Naive B cell (primary cell): ENCODE data around the gene SMYD3. TPM values are rescaled to one million over a fixed set of nuclear protein-coding genes. Genes with fewer than 3 reads are reported as not detected.
"Not testable (repeated sequence)": the region's sequence is repeated elsewhere in the genome, so short reads cannot be mapped to it uniquely, and the experiment has no call there.

ENCODE experiments used
- ATAC-seq, 2 donors: fragments of 150-1000 bp; cut with Tn5 transposase; 2 replicates each; pipeline ENCODE4 v1.10.0; 2021; ENCODE audit warnings: low read depth in 2 of 2, mild to moderate bottlenecking in 2 of 2, moderate library complexity in 2 of 2
- DNase-seq: peaks from one replicate; pipeline ENCODE4 v3.0.0; 2022
- H3K27ac Mint-ChIP-seq, 6 donors: one replicate each; pipeline ENCODE4 v1.8.0; 2020 to 2022; ENCODE audit warnings: mild to moderate bottlenecking in 6 of 6, mixed read lengths in 6 of 6, moderate library complexity in 5 of 6, inconsistent platforms in 2 of 6
- H3K27me3 Mint-ChIP-seq, 3 donors: one replicate each; pipeline ENCODE4 v1.8.0; 2021 to 2022; ENCODE audit warnings: mixed read lengths in 3 of 3, mild to moderate bottlenecking in 1 of 3
- H3K36me3 Mint-ChIP-seq, 2 donors: one replicate each; pipeline ENCODE4 v1.8.0; 2020 to 2022; ENCODE audit warnings: mixed read lengths in 2 of 2, inconsistent platforms in 1 of 2, mild to moderate bottlenecking in 1 of 2
- H3K4me1 Mint-ChIP-seq, 3 donors: one replicate each; pipeline ENCODE4 v1.8.0; 2020 to 2022; ENCODE audit warnings: mixed read lengths in 3 of 3, inconsistent platforms in 1 of 3, mild to moderate bottlenecking in 1 of 3, moderate library complexity in 1 of 3
- H3K4me3 Mint-ChIP-seq, 8 donors: one replicate each; pipeline ENCODE4 v1.8.0; 2020 to 2022; ENCODE audit warnings: mild to moderate bottlenecking in 8 of 8, mixed read lengths in 8 of 8, moderate library complexity in 8 of 8, inconsistent platforms in 2 of 8
- H3K9me3 Mint-ChIP-seq, 7 donors: one replicate each; pipeline ENCODE4 v1.8.0; 2020 to 2022; ENCODE audit warnings: mixed read lengths in 7 of 7, mild to moderate bottlenecking in 5 of 7, inconsistent platforms in 2 of 7, moderate library complexity in 1 of 7
- polyA plus RNA-seq, 6 donors: library from polyadenylated mRNA; unstranded; fragments of 300-500 nt; fragmentation: Illumina TruSeq; gene quantifications; one replicate each; pipeline ENCODE4 v1.2.3, GENCODE V29; 2021; ENCODE audit warnings: low read depth in 6 of 6

The SMYD3 gene
- polyA plus RNA-seq, 6 donors from 2014 or later, result 15.8 to 27.3 (median 19.5) TPM

DNA sequence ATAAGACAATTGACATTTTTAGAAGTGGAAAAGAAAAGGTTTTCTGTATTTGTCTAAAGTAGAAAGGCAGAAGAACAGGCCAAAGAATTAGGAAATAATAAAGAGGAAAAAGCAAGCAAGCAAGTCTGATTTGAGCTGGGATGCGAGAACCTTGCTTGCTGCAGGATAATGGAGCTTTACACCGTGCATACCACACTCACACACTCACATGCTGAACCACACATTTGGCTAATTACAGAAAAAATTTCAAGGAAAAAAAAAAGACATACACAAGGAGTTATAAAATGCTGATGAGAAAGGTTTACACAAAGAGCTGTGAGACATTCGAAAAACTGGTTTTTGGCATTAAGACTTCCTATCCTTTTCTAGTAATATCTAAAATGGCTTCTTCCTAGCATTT, 758.4 kb downstream of the SMYD3 start:
- H3K27ac Mint-ChIP-seq, result peak overlapping the region in 1 of 6 donors; percentile 12
- DNase-seq (no peak), ATAC-seq (no peak)
- no peaks in the 10 kb centered on the region for H3K4me1 Mint-ChIP-seq
- no peak overlapping the region for H3K4me3 Mint-ChIP-seq
- H3K27me3 Mint-ChIP-seq, result no peaks in the 10 kb centered on the region
- peaks cover 4 to 16% (median 12%) of the 10 kb centered on the region in 7 donors for H3K9me3 Mint-ChIP-seq
- H3K36me3 Mint-ChIP-seq, result peaks cover 9 to 15% of the 10 kb centered on the region in 2 donors

DNA sequence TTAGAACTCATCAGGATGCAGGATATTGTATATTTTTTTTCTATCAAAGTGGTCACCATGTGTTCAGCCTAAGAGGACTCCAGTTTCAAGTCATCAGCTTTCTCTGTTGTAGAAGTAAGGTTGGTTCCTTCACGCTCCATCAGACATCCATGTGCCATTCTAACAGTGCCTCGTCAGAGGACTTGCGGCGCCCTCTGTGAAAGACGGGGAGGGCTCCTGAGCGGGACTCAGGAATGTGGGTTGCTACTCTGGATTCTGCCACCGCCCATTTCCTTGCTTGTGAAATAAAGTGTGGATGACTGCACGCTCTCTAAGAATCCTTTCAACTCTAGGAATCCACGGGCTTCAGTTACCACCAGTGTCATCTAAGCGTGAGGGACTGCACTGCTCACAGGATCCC, 758.8 kb downstream of the SMYD3 start:
- DNase-seq (no peak), ATAC-seq (no peak)
- H3K36me3 Mint-ChIP-seq, result peaks cover 9 to 15% of the 10 kb centered on the region in 2 donors
- H3K27me3 Mint-ChIP-seq, result no peaks in the 10 kb centered on the region
- peaks cover 4 to 16% (median 12%) of the 10 kb centered on the region in 7 donors for H3K9me3 Mint-ChIP-seq
- no peak overlapping the region for H3K4me3 Mint-ChIP-seq
- H3K27ac Mint-ChIP-seq, result peak overlapping the region in 1 of 6 donors; percentile 12
- no peaks in the 10 kb centered on the region for H3K4me1 Mint-ChIP-seq

DNA sequence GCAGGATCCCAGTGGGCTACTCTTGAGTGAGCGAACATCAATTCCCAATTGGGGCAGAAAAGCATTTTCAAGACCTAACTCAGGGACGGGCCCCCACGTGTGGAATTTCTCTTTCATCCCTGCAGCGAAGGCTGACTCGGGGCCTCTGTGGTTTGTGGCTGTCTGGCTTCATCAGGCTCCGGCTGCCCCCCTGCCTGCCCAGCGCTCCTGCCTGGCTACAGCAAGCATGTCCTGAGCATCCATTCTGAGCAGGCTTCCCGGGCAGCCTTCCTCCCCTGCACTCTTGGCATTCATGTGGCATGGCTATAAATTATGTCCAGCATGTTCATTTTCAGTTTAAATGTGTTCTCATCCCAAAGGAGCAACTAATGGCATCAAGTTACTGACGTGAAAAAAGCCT, 764.2 kb downstream of the SMYD3 start:
- Mint-ChIP-seq H3K27me3 (no peaks in the 10 kb centered on the region), H3K4me3 (no peak overlapping the region), H3K4me1 (no peaks in the 10 kb centered on the region), H3K36me3 (peaks cover 9 to 20% of the 10 kb centered on the region in 2 donors), H3K27ac (no peak overlapping the region), H3K9me3 (peaks cover 4 to 25% (median 12%) of the 10 kb centered on the region in 7 donors)
- ATAC-seq (no peak), DNase-seq (no peak)

DNA sequence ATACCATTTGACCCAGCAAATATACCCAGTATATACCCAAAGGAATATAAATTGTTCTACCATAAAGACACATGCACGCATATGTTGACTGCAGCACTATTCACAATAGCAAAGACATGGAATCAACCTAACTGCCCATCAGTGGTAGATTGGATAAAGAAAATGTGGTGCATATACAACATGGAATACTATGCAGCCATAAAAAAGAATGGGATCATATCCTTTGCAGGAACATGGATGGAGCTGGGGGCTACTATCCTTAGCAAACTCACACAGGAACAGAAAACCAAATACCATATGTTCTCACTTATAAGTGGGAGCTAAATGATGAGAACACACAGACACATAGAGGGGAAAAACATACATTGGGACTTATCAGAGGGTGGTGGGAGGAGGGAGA, 766.7 kb downstream of the SMYD3 start:
- Mint-ChIP-seq H3K4me3 (peak overlapping the region in 1 of 8 donors; percentile 37), H3K36me3 (peaks cover under 1 to 11% of the 10 kb centered on the region in 2 donors)
- not testable (repeated sequence) for ATAC-seq, DNase-seq, H3K27me3 Mint-ChIP-seq, H3K9me3 Mint-ChIP-seq, H3K4me1 Mint-ChIP-seq, H3K27ac Mint-ChIP-seq

DNA sequence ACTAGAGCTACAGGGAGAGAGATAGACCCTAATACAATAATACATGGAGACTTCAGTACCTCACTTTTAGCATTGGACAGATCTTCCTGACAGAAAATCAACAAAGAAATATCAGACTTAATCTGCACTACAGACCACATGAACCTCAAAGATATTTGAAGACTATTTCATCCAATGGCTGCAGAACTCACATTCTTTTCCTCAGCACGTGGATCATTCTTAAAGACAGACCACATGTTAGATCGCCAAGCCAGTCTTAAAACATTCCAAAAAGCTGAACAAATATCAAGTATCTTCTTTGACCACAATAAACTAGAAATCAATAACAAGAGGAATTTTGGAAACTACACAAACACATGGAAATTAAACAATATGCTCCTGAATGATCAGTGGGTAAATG, 776.3 kb downstream of the SMYD3 start:
- Mint-ChIP-seq H3K4me3 (no peak overlapping the region), H3K9me3 (peaks cover 30 to 75% (median 53%) of the 10 kb centered on the region in 7 donors), H3K27me3 (peaks cover 0 to 11% (median 0%) of the 10 kb centered on the region in 3 donors), H3K36me3 (peaks cover 12 to 44% of the 10 kb centered on the region in 2 donors), H3K4me1 (peaks cover 0 to 7% (median 1%) of the 10 kb centered on the region in 3 donors), H3K27ac (no peak overlapping the region)
- ATAC-seq, result no peak
- DNase-seq, result no peak

DNA sequence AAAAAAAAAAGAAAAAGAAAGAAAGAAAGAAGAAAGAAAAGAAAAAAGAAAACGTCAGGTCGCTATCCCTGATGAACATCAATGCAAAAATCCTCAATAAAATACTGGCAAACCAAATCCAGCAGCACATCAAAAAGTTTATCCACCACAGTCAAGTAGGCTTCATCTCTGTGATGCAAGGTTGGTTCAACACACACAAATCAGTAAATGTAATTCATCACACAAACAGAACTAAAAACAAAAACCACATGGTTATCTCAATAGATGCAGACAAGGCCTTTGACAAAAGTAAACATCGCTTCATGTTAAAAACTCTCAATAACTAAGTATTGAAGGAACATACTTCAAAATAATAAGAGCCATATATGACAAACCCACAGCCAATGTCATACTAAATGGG, 779.0 kb downstream of the SMYD3 start:
- not testable (repeated sequence) for H3K27ac Mint-ChIP-seq, H3K4me3 Mint-ChIP-seq, H3K4me1 Mint-ChIP-seq, DNase-seq, ATAC-seq
- peaks cover 28 to 74% (median 52%) of the 10 kb centered on the region in 7 donors for H3K9me3 Mint-ChIP-seq
- H3K36me3 Mint-ChIP-seq, result peaks cover 12 to 49% of the 10 kb centered on the region in 2 donors
- peaks cover 0 to 20% (median 5%) of the 10 kb centered on the region in 3 donors for H3K27me3 Mint-ChIP-seq

DNA sequence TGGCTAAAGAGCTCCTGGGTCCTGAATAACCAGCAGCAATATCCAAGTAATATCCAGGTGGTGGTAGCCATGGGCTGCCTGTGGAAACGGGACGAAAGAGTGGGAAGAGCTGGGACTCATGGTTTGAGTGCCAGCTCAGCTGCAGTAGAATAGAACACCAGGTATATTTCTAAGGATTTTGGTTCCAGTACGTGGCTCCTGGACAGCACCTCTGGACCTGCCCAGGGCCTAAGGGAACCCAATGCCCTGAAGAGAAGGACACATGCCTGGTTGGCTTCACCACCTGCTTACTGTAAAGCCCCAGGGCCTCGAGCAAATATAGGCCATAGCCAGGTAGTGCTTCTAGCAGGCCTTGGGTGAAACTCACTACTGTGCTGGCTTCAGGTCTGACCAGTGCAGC, 785.6 kb downstream of the SMYD3 start:
- ATAC-seq, result no peak
- peaks cover 5 to 13% (median 7%) of the 10 kb centered on the region in 3 donors for H3K27me3 Mint-ChIP-seq
- H3K4me1 Mint-ChIP-seq, result peaks cover 0 to 4% (median 4%) of the 10 kb centered on the region in 3 donors
- H3K4me3 Mint-ChIP-seq, result no peak overlapping the region
- peaks cover 6 to 15% (median 7%) of the 10 kb centered on the region in 7 donors for H3K9me3 Mint-ChIP-seq
- H3K27ac Mint-ChIP-seq, result no peak overlapping the region
- H3K36me3 Mint-ChIP-seq, result peaks cover 3 to 10% of the 10 kb centered on the region in 2 donors
- no peak for DNase-seq

DNA sequence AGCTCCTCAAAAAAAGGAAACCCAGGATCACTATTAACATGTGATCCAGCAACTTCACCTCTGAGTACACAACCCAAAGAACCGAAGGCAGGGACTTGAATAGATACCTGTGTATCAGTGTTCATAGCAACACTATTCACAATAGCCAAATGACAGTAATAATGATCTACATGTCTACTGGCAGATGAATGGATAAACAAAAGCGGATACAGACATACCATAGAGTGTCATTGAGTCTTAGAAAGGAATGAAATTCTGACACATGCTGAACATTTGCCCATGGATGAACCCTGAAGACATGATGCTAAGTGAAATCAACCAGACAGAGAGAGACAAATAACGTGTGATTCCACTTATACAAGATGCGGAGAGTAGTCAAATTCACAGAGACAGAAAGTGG, 788.1 kb downstream of the SMYD3 start:
- DNase-seq, result no peak
- no peak for ATAC-seq
- Mint-ChIP-seq H3K4me3 (no peak overlapping the region), H3K36me3 (no peaks in the 10 kb centered on the region), H3K9me3 (peaks cover 0 to 4% (median 0%) of the 10 kb centered on the region in 7 donors), H3K27me3 (peaks cover 0 to 7% (median 5%) of the 10 kb centered on the region in 3 donors), H3K4me1 (peaks cover 0 to 6% (median 0%) of the 10 kb centered on the region in 3 donors), H3K27ac (no peak overlapping the region)

DNA sequence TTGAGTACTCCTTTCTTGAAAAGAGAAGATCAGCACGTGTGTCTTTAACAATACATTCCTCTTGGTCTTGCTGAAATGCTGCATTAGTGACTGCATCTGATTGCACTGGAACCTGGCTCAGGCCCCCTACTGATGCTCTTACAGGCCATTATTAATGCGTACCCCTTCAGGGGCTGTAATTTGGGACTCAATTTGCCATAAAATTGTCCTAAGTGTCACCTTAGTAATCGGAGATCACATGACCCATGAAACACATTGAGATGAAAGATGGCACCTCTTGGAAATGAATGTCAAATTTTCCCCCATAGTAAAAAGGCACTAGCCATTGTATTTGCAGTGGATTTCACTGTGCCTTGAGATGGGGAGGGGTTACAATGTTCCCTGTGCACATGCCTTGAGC, 789.0 kb downstream of the SMYD3 start:
- Mint-ChIP-seq H3K4me1 (peaks cover 0 to 6% (median 0%) of the 10 kb centered on the region in 3 donors), H3K4me3 (no peak overlapping the region), H3K36me3 (no peaks in the 10 kb centered on the region), H3K9me3 (peaks cover 0 to 2% (median 0%) of the 10 kb centered on the region in 7 donors), H3K27ac (no peak overlapping the region), H3K27me3 (peaks cover 0 to 7% (median 0%) of the 10 kb centered on the region in 3 donors)
- DNase-seq (no peak), ATAC-seq (no peak)

DNA sequence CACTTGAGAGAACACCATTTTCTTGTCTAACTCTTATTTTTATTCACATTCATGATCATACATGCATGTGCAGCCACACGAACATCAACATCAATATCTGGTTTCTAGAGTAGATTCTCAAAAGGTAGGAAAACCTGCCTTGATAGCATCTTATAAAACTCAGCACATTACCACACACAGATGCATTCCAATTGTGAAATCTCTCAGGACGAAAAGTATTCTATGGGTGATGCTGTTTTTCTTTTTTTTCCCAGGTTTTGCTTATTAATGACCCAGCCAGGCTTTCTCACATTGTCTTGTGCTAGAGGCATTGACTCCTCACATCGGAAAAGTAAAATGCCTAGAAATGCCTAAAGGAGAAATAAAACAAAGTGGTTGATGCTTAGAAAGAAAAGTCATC, 789.5 kb downstream of the SMYD3 start:
- H3K4me1 Mint-ChIP-seq, result peaks cover 0 to 6% (median 0%) of the 10 kb centered on the region in 3 donors
- peaks cover 0 to 7% (median 0%) of the 10 kb centered on the region in 3 donors for H3K27me3 Mint-ChIP-seq
- no peak for DNase-seq
- no peaks in the 10 kb centered on the region for H3K36me3 Mint-ChIP-seq
- no peak for ATAC-seq
- no peak overlapping the region for H3K4me3 Mint-ChIP-seq
- peaks cover 0 to 2% (median 0%) of the 10 kb centered on the region in 7 donors for H3K9me3 Mint-ChIP-seq
- H3K27ac Mint-ChIP-seq, result no peak overlapping the region

DNA sequence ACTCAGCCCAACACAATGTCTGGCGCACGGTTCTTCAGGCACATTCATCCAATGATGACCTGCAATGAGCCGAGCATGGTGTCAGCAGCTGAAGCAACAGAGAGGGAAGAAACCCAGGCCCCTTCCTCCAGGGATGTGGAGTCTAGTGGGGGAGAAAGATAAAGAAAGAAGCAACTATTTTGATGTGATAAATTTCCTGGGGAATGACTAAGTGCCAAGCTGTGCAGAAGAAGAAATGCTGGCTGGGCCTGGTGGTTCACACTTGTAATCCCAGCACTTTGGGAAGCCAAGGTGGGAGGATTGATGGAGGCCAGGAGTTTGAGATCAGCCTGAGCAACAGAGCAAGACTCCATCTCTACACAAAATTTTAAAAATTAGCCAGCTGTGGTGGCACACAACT, 790.5 kb downstream of the SMYD3 start:
- H3K9me3 Mint-ChIP-seq, result peaks cover 0 to 2% (median 0%) of the 10 kb centered on the region in 7 donors
- H3K4me3 Mint-ChIP-seq, result no peak overlapping the region
- H3K27ac Mint-ChIP-seq, result peak overlapping the region in 1 of 6 donors; percentile 59
- H3K27me3 Mint-ChIP-seq, result peaks cover 0 to 8% (median 0%) of the 10 kb centered on the region in 3 donors
- H3K36me3 Mint-ChIP-seq, result no peaks in the 10 kb centered on the region
- DNase-seq, result no peak
- peaks cover 0 to 13% (median 3%) of the 10 kb centered on the region in 3 donors for H3K4me1 Mint-ChIP-seq
- no peak for ATAC-seq

DNA sequence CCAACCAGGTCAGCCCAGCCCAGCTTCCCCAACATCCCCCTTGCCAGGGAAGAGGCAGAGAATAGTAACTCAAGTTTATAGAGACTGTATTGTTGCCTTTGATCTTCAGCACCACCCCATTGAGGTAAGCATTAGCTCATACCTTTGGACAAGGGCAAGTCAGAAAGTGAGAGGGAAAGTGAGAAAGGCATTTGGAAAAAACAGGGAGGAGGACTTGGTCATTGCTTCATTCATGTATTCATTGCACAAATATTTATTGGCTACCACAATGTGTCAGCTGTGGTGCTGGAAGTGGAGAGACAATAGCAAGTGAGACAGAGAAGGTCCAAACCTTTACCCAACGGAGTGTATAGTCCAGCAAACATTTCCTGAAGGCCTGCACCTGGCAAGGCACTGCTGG, 791.1 kb downstream of the SMYD3 start:
- Mint-ChIP-seq H3K9me3 (peaks cover 0 to 2% (median 0%) of the 10 kb centered on the region in 7 donors), H3K4me3 (no peak overlapping the region), H3K36me3 (no peaks in the 10 kb centered on the region), H3K27me3 (peaks cover 0 to 8% (median 0%) of the 10 kb centered on the region in 3 donors), H3K27ac (no peak overlapping the region), H3K4me1 (peaks cover 0 to 13% (median 4%) of the 10 kb centered on the region in 3 donors)
- no peak for DNase-seq
- no peak for ATAC-seq

DNA sequence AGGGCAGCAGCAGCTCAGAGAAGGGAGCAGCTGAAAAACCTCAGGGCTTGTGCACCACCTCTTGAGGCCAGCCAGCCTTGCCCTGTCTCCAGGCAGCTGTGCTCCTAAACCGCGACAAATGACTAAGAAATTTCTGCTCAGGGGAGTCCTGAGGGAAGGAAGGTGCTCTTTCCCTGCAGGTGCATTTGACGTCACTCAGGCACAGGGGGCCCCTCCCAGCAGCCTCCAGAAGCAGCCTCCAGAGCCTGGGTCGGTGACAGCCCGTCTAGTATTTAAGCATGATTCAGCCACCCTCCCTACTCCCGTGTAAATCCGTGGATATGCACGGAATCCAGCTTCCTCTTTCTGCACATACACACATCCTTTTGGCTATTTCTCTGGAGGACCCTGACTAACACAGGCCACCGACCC, 791.8 kb downstream of the SMYD3 start:
- H3K36me3 Mint-ChIP-seq, result no peaks in the 10 kb centered on the region
- peaks cover 0 to 13% (median 4%) of the 10 kb centered on the region in 3 donors for H3K4me1 Mint-ChIP-seq
- DNase-seq (no peak), ATAC-seq (no peak)
- H3K27ac Mint-ChIP-seq, result no peak overlapping the region
- H3K27me3 Mint-ChIP-seq, result peaks cover 0 to 8% (median 0%) of the 10 kb centered on the region in 3 donors
- no peak overlapping the region for H3K4me3 Mint-ChIP-seq
- peaks cover 0 to 2% (median 0%) of the 10 kb centered on the region in 7 donors for H3K9me3 Mint-ChIP-seq

DNA sequence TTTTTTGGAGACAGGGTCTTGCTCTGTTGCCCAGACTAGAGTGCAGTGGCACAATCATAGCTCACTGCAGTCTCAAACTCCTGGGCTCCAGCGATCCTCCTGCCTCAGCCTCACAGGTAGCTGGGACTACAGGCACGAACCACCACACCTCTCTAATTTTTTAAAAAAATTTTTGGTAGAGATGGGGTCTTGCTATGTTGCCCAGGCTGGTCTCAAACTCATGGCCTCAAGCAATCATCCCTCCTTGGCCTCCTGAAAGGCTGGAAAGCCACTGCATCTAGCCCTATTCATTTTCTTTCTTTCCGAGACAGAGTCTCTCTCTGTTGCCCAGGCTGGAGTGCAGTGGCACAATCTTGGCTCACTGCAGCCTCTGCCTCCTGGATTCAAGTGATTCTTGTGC, 793.1 kb downstream of the SMYD3 start:
- not testable (repeated sequence) for ATAC-seq, H3K36me3 Mint-ChIP-seq, H3K4me3 Mint-ChIP-seq, H3K9me3 Mint-ChIP-seq, DNase-seq, H3K27me3 Mint-ChIP-seq
- Mint-ChIP-seq H3K27ac (peak overlapping the region in 1 of 6 donors; percentile 58), H3K4me1 (peaks cover 0 to 13% (median 4%) of the 10 kb centered on the region in 3 donors)
